NB4 (cell line): ENCODE measurements around the gene AMELX.

Source experiments
- DNase-seq: peaks from one replicate; pipeline ENCODE4 v3.0.0; 2010; ENCODE audit warnings: low read depth
- H3K4me3 ChIP-seq: one replicate; pipeline ENCODE4 v1.5.1; 2011; ENCODE audit warnings: mild to moderate bottlenecking, low read depth, low read length, moderate library complexity
- MYC ChIP-seq: IDR thresholded peaks from 2 replicates; pipeline ENCODE4 v1.6.1; 2011; ENCODE audit warnings: low read depth, low read length
- POLR2A ChIP-seq: IDR thresholded peaks from 2 replicates; pipeline ENCODE4 v1.6.1; 2011; ENCODE audit warnings: mild to moderate bottlenecking; ENCODE audit not compliant: insufficient read length; ENCODE audit errors: extremely low read depth
- TF ChIP-seq, protein P1 (sequence below): IDR thresholded peaks from one replicate; pipeline ENCODE4 v1.5.1; 2012; ENCODE audit warnings: low read depth, low read length
- TF ChIP-seq, protein P2 (sequence below): IDR thresholded peaks from 2 replicates; pipeline ENCODE4 v1.6.1; 2011; ENCODE audit warnings: low read depth, low read length

Gene AMELX

DNA sequence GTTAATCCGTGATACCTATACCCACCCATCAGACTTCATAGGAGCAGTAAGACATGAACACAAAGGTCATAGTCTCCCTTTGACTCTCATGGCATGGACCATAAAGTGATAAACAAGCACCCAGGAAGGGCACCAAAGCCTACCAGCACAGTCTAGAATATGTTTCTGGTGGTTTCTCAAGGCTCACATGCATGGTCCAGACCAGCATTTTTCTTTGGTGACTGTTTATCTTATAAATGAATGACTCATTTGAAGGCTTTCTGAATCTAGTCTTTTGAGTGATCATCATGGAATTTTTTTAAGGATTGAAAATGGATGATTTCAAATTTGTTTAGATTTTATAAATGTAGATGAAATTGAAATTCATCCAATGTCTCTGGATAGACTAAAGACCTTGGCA, 32.0 kb upstream of the AMELX start:
- no peak for DNase-seq
- TF ChIP-seq, protein P1, sequence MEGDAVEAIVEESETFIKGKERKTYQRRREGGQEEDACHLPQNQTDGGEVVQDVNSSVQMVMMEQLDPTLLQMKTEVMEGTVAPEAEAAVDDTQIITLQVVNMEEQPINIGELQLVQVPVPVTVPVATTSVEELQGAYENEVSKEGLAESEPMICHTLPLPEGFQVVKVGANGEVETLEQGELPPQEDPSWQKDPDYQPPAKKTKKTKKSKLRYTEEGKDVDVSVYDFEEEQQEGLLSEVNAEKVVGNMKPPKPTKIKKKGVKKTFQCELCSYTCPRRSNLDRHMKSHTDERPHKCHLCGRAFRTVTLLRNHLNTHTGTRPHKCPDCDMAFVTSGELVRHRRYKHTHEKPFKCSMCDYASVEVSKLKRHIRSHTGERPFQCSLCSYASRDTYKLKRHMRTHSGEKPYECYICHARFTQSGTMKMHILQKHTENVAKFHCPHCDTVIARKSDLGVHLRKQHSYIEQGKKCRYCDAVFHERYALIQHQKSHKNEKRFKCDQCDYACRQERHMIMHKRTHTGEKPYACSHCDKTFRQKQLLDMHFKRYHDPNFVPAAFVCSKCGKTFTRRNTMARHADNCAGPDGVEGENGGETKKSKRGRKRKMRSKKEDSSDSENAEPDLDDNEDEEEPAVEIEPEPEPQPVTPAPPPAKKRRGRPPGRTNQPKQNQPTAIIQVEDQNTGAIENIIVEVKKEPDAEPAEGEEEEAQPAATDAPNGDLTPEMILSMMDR, result no peak
- TF ChIP-seq POLR2A, result no peak
- TF ChIP-seq, protein P2, sequence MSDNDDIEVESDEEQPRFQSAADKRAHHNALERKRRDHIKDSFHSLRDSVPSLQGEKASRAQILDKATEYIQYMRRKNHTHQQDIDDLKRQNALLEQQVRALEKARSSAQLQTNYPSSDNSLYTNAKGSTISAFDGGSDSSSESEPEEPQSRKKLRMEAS, result no peak
- TF ChIP-seq MYC, result no peak
- H3K4me3 ChIP-seq, result no peak overlapping the region

DNA sequence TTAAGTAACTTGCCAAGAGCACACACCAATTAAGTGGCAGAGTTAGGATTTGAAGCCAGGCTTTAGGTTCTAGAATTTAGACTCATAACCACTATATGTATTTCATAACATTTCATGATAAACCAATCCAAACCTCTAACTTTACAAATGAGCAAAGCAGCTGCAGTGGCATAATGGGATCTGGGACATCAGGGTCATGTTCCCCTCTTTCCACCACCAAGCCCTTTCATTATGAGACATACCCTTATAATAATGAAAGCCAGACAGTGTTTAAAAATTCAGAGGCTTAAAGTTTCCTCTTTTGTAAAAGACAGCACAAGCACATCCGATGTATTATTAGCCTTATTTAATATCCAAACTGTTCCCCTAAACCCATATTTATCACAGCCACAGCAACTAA, 28.3 kb upstream of the AMELX start:
- TF ChIP-seq, protein P1, result no peak
- no peak for TF ChIP-seq MYC
- no peak for TF ChIP-seq POLR2A
- TF ChIP-seq, protein P2, result no peak
- no peak for DNase-seq

DNA sequence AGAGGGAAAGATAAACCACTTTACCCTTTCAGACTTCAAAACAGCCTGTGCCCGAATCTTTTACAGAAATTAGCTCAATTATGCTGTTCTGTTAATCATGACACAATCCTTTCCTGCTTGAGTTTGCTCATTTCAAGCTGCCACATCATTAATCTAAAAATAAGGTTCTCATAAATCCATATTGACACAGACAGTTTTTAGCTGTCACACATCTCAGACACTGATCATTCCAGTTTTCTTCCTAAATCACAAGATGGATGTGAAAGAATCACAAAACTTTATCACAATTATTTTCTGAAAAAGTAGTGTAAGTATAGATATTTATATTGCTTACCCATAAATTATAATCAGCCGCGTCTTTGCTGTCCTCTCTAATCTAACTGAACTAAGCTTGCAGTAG, 27.9 kb upstream of the AMELX start:
- TF ChIP-seq, protein P1, result no peak
- TF ChIP-seq MYC (no peak), POLR2A (no peak)
- TF ChIP-seq, protein P2, result no peak
- DNase-seq, result no peak

More for the DNA sequence above, 28.3 kb upstream of the AMELX start:
- no peak overlapping the region for H3K4me3 ChIP-seq

DNA sequence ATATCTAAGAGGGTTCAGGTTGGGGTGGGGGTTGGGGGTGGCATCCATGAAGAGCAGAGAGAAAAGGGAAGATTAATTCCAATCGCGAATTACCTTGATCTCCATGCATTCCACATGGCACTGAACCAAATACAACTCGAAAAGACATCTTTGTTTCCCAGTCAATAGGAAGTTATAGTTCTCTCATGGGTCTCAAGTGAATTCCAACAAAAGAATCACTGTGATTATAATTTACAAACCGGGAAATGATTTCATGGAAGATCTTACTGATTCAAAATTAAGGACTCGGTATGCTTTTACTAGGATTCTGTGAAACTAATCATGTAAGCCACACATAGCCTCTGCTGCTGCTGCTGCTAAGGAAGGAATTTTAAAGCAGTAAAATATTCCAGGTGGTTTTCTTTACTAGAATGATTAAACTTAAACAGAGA, 26.6 kb upstream of the AMELX start:
- no peak for DNase-seq
- TF ChIP-seq MYC (no peak), POLR2A (no peak)
- TF ChIP-seq, protein P1, result no peak
- TF ChIP-seq, protein P2, result no peak
- H3K4me3 ChIP-seq, result no peak overlapping the region

More for the DNA sequence above, 27.9 kb upstream of the AMELX start:
- H3K4me3 ChIP-seq, result no peak overlapping the region

DNA sequence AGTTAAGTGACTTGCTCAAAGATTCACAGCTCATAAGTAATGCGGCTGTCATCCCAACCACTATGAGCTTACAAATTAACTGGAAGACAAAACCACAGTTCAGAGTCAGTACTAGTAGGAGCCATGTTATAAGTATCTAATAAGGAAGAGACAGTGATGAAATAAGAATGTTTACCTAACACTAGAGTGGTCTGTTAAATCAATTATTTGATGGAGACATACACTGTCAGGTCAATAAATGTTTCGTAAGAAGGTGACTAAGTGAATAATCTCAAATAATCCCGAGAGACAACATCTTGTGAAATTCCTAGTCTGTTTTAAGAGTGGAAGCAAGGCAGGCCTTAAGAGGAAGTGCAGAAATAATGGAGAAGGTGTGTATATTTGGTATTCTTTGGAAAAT, 25.8 kb upstream of the AMELX start:
- TF ChIP-seq MYC, result no peak
- DNase-seq, result peak; percentile 43
- H3K4me3 ChIP-seq, result no peak overlapping the region

DNA sequence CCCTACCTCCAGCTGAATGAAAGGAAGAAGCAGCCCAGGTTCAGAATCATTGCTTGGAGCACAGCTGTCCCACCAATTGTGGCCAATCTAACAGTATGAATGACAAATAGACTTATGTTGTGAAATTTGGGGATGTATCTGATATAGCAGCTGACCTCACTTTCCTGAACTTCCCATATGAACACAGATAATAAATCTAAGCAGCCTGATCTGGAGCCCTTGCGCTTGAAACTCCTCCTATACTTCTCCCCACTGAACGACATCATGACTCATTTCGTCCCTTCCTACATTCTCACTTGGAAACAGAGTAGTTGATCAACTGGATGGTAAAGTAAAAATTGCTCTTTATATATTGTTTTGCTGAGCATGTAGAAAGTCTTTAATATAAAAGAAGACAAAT, 24.2 kb upstream of the AMELX start:
- TF ChIP-seq MYC (no peak), POLR2A (no peak)
- TF ChIP-seq, protein P1, result no peak
- TF ChIP-seq, protein P2, result no peak
- no peak for DNase-seq
- H3K4me3 ChIP-seq, result no peak overlapping the region
